ENCODE data around the gene SH3TC1. TPM values are rescaled to one million over a fixed set of nuclear protein-coding genes. Genes with fewer than 3 reads are reported as not detected.

Gene SH3TC1
- total RNA-seq = 14.8 and 17.1 TPM in 2 replicates

GRCh38 chr4:8198906-8199593 lies at the start of gene SH3TC1:
TSS of gene SH3TC1 (plus strand) at chr4:8199290. CDS start at chr4:8205195, 5,905 bp downstream.
- intact Hi-C loops (cut with micrococcal nuclease) = loop anchor here (1.0 kb wide), 1 partner anchor 41 kb away; the partner anchor contains the start of gene ABLIM2

DNA sequence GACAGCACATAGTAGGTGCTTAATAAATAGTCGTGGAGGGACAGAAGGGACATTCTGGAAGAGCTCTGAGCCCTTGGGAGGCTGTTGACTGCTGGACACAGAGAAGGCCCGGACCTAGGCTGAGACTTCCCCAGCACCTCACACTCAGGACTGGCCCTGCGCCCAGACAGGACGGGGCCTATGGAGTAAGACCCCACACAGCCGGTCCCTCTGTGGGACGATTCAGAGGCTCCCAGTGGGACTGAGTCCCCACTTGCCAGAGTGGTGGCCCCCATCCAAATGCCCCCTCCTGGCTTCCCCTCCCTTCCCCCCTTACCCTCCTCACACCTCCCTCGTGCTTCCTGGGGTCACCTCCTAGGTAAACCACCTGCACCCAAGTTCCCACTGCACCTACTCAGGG lies 49.4 kb upstream of the SH3TC1 start:
- intact Hi-C loops (cut with micrococcal nuclease) = no loop called here

DNA sequence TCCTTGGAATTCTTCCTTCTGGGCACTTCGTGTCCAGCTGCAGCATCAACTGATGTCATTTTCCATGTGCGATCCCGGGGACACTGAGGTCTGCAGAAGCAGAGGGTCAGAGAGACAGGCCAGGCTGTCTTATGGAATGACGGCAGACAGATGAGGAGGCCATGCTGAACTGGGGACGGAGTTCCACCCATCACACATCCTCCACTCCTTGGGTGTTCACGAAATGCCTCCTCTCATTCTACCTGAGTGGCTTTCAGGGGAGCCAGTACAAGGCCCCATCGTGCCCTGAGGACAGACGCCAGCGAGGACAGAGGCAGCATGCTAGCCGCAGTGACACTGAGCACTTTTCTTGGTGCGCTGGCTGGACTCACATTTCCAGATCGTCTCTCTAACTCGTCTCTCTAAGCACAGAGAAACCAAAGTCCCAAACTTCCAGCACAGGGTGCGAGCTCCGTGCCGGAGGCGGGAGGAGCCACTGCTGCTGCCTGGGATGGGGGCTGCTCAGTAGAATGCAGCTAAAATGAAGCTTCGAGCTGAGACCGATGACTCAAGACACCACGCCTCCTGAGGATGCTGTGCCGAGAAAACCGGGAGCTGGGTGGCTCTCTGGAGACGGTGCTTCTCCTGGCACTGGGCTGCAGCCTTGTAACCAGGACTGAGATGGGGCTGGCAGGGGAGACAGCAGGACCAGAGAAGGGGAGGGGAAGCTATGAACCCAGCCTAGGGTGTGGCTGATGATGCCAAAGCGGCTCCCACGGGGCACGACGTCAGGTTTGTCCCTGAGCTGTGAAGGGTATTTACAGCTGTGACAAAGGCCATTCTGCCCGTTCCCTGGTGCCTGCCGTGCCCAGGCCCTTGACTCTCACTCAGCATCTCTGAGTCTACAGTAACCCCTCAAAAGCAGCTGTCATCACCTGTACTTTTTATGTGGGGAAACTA lies 48.7 kb upstream of the SH3TC1 start:
- intact Hi-C loops (cut with micrococcal nuclease) = no loop called here

GRCh38 chr4:8151165-8151650 lies 47.9 kb upstream of the SH3TC1 start:
- intact Hi-C loops (cut with micrococcal nuclease) = no loop called here

GRCh38 chr4:8152090-8152864 lies 46.8 kb upstream of the SH3TC1 start:
- intact Hi-C loops (cut with micrococcal nuclease) = no loop called here

DNA sequence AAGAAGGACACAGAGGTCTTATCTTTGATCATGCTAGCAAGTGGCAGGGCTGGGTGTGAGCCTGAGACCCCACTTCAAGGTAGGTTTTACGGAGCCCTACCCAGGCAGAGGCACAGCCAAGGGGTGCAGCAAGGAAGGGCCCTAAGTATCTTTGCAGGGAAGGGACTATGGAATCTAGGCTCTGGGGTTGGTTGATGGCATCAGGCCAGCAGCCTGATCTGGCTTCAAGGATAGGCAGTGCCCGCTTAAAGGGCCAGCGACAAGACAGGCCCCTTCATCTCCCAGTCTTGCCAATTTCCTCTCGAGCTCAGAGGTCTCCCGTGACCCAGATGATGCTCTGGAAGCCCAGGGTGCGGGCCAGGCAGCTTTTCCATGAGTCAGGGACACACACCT lies 46.2 kb upstream of the SH3TC1 start:
- intact Hi-C loops (cut with micrococcal nuclease) = no loop called here

DNA sequence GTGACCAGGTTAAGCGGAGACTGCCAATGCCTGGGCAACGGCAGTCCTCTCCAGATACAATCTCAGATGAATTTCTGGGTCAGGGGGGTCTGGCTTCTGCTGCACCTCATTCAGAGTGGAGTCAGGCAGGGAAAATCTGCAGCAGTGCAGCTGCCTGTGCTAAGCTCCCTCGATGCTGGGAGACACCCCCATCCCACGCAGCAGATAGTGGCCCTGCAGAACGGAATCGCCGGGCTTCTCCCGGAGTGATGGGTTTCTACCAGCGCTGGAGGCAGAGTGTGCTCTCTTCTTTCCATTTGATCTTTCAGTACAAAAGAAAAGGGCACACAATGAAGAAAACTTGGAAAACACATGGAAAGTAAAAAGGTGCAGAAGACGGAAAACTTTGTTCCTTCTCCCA lies 45.6 kb upstream of the SH3TC1 start:
- intact Hi-C loops (cut with micrococcal nuclease) = no loop called here

DNA sequence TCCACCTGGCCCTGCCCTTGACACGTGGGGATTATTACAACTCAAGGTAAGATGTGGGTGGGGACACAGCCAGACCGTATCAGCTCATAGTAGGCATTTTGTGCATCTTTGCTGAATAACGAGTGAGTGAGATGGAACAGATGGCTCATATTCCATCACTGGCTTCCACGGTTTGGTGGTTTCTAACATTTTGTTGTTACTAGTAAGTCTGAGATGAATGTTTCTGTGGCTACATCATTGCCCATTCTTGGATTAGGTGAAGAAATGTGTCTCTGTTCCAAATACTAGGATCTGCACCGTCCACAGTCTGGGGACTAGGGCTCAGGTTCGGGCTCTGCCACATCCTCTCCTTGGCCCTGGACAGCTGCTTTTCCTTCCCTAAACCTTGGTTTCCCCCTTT lies 44.0 kb upstream of the SH3TC1 start:
- intact Hi-C loops (cut with micrococcal nuclease) = no loop called here

- intact Hi-C loops (cut with micrococcal nuclease) = no loop called here
Measured at GRCh38 chr4:8155660-8156421, 43.2 kb upstream of the SH3TC1 start.

DNA sequence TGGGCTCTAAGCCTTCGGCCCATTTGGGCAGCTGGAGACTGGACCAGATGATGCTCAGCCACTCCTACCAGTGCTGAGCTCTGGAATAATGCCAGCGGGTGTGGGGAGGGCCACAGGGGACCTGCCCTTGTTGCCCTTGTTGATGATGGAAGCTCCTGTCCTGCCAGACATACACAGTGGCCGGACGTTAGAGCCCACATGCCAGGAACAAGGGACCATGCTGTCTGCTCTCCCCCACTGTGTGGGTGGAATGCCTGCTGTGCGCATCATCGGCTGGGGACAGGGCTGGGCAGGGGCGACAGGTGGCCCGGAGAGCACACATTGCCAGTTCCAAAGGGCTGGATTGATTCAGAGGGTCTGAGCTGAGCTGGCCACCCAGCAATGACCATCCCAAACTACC lies 42.5 kb upstream of the SH3TC1 start:
- intact Hi-C loops (cut with micrococcal nuclease) = no loop called here

DNA sequence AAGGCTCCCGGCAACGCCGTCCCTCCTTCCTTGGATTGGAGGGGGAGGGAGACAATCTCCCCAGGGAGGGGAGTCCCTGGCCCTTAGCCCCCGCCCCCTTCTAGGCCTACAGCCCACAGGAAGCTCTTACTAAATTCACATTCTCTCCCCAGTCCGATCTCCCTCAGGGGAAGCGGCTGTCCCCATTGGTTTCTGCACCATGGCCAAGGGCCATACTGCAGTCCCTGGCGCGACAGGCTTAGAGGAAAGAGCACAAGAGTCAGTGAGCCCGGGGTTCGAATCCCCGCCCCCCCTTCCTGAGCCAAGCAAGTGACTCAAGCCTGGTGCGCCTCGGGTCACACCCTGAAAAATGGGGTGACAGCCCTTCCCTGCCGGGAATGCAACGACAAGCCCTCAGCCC lies 41.6 kb upstream of the SH3TC1 start:
- intact Hi-C loops (cut with micrococcal nuclease) = no loop called here

- intact Hi-C loops (cut with micrococcal nuclease) = loop anchor here (1.0 kb wide), 3 partner anchors 41 to 282 kb away; partner anchors contain the start of genes ACOX3, SH3TC1 and TRMT44
Measured at GRCh38 chr4:8157944-8158709, 41.0 kb upstream of the SH3TC1 start.

GRCh38 chr4:8158710-8159536 lies 40.2 kb upstream of the SH3TC1 start, which contains the start of gene ABLIM2:
TSS of gene ABLIM2 (minus strand) at chr4:8158813. CDS start at chr4:8158689, 124 bp downstream.
- intact Hi-C loops (cut with micrococcal nuclease) = loop anchor here (1.0 kb wide), 3 partner anchors 40 to 281 kb away; partner anchors contain the start of genes ACOX3, SH3TC1 and TRMT44

DNA sequence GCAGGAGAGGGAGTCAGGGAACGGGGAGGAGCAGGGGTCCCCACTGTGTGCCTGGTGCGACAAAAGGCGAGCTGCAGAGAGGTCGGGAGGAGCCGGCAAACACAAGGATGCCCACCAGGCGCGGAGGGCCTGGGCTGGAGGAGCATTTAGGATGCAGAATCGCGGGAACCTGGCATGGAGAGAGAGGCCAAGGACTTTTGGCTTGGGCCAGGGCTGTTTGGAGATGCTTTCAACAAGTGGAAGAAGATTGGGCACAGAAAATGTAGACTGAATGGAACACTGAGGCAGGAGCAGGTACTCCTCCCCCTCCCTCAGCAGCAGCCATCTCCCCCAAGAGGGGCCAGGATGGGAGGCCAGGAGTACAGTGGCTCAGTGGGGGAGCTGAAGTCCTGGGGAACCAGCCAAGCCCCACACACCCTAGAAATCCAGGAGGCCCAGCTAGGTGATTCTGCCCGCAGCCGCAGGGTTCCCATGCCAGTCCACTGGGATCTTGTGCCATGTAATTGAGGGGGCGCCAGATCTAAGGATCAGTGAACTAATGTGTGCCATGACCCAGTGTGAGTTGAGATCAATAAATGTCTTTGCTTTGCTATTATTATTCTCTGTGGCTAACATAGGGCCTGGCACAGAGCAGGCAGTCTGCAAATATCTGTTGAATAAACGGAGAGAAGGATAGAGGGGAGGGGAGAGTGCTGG lies 39.4 kb upstream of the SH3TC1 start:
- intact Hi-C loops (cut with micrococcal nuclease) = no loop called here

- intact Hi-C loops (cut with micrococcal nuclease) = no loop called here
Measured at GRCh38 chr4:8160233-8160560, 38.9 kb upstream of the SH3TC1 start.

- intact Hi-C loops (cut with micrococcal nuclease) = no loop called here
Measured at GRCh38 chr4:8160572-8160971, 38.5 kb upstream of the SH3TC1 start.

- intact Hi-C loops (cut with micrococcal nuclease) = no loop called here
Measured at GRCh38 chr4:8162625-8163024, 36.5 kb upstream of the SH3TC1 start.

GRCh38 chr4:8163026-8163425 lies 36.1 kb upstream of the SH3TC1 start:
- intact Hi-C loops (cut with micrococcal nuclease) = no loop called here

Data from T-helper 2 cell treated with Interferon-gamma antibody and Interleukin-4, amounts not matched to agents 100 ng/mL and 5 ng/mL, for 36 hours (primary cell).